Activated T-cell treated with anti-CD3 and anti-CD28 coated beads, Interleukin-2, amount 50 U/mL, for 24 hours (primary cell): ENCODE measurements around the gene TLE4.

Experiments used
- DNase-seq: peaks from one replicate; pipeline ENCODE4 v3.0.0-alpha.2; 2020
- H3K27ac Mint-ChIP-seq: 2 replicates; pipeline ENCODE4 v1.8.0; 2020; ENCODE audit warnings: mild to moderate bottlenecking, mixed read lengths
- H3K27me3 Mint-ChIP-seq: 2 replicates; pipeline ENCODE4 v1.8.0; 2020; ENCODE audit warnings: mixed read lengths
- H3K36me3 Mint-ChIP-seq: 2 replicates; pipeline ENCODE4 v1.8.0; 2020; ENCODE audit warnings: low read depth, mixed read lengths
- H3K4me1 Mint-ChIP-seq: 2 replicates; pipeline ENCODE4 v1.8.0; 2020; ENCODE audit warnings: low read depth, mixed read lengths
- H3K4me3 Mint-ChIP-seq: 2 replicates; pipeline ENCODE4 v1.8.0; 2020; ENCODE audit warnings: mild to moderate bottlenecking, moderate library complexity, mixed read lengths
- H3K9me3 Mint-ChIP-seq: 2 replicates; pipeline ENCODE4 v1.8.0; 2020; ENCODE audit warnings: mixed read lengths

The TLE4 gene

GRCh38 chr9:79565245-79565644, 6.5 kb upstream of the TLE4 start:
- DNase-seq: peak; percentile 37
- Mint-ChIP-seq H3K36me3 (no peaks in the 10 kb centered on the region), H3K27me3 (peaks cover 33% of the 10 kb centered on the region), H3K9me3 (no peaks in the 10 kb centered on the region), H3K4me1 (peaks cover 21% of the 10 kb centered on the region), H3K27ac (no peak overlapping the region), H3K4me3 (no peak overlapping the region)

DNA sequence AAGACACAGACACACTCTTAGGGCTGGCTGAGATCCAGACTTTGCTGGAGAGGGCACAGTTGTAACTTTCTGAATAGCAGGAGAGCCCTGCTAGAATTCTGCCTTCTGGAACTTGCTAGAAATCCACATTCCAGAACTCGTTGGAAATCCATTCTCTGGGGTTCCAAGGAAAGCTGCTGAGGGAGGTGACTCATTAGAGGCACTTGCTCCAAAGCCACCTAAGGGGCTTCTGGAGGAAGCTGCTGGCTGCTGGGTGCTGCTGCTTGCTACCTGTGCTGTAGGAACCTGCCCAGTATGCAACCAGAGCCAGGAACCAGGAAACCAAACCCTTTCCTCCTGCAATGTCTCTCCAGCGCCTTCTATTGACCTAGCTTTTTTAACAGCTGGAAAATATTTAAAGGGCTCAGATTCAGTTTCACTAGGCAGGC, 4.1 kb upstream of the TLE4 start:
- no peak overlapping the region for H3K27ac Mint-ChIP-seq
- peaks cover 31% of the 10 kb centered on the region for H3K27me3 Mint-ChIP-seq

DNA sequence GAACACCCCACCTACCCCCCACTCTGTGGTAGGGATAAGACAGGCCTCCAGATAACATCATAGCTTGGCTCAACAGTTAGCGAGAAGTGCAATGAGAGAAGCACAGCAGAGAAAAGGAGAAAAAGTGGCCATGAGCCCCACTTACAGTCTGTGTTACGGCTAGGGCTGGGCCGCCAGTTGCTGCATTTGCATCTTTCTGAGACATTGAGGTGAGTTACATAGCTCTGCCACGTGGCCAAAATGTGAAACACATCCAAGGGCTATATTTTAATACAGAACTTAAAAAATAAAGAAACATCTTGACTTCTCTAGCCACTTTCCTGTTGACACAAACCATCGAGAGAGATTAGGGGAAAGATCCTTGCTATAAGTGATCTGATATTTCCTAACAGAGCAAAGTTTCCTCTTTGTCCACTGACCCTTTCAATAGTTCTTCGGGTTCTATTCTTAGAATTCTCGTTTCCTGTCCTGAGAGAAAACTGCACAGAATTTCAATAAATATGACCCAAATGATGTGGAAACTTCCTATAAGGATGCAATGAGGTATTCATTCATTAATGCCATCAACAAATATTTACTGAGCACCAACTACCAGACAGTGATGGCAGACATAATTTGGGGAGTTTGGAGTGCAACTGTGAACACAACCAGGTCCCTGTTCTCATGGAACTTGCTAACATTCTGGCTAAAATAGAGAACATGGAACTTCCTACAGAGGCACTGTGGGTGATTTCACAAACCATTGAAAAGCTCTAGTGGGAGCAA, 3.2 kb upstream of the TLE4 start:
- peaks cover under 1% of the 10 kb centered on the region for H3K36me3 Mint-ChIP-seq
- no peaks in the 10 kb centered on the region for H3K9me3 Mint-ChIP-seq
- H3K4me3 Mint-ChIP-seq: no peak overlapping the region
- no peak overlapping the region for H3K27ac Mint-ChIP-seq
- DNase-seq: no peak
- H3K27me3 Mint-ChIP-seq: peaks cover 26% of the 10 kb centered on the region
- peaks cover 23% of the 10 kb centered on the region for H3K4me1 Mint-ChIP-seq

More for the DNA sequence above, 4.1 kb upstream of the TLE4 start:
- Mint-ChIP-seq H3K9me3 (no peaks in the 10 kb centered on the region), H3K36me3 (no peaks in the 10 kb centered on the region), H3K4me3 (no peak overlapping the region), H3K4me1 (peaks cover 22% of the 10 kb centered on the region)
- DNase-seq: no peak

- Mint-ChIP-seq H3K36me3 (peaks cover 3% of the 10 kb centered on the region), H3K27ac (peak overlapping the region; percentile 84), H3K4me1 (peaks cover 32% of the 10 kb centered on the region), H3K4me3 (no peak overlapping the region), H3K27me3 (peaks cover 26% of the 10 kb centered on the region), H3K9me3 (no peaks in the 10 kb centered on the region)
- DNase-seq: no peak
These were observed 1.8 kb upstream of the TLE4 start for GRCh38 chr9:79569814-79570447.

DNA sequence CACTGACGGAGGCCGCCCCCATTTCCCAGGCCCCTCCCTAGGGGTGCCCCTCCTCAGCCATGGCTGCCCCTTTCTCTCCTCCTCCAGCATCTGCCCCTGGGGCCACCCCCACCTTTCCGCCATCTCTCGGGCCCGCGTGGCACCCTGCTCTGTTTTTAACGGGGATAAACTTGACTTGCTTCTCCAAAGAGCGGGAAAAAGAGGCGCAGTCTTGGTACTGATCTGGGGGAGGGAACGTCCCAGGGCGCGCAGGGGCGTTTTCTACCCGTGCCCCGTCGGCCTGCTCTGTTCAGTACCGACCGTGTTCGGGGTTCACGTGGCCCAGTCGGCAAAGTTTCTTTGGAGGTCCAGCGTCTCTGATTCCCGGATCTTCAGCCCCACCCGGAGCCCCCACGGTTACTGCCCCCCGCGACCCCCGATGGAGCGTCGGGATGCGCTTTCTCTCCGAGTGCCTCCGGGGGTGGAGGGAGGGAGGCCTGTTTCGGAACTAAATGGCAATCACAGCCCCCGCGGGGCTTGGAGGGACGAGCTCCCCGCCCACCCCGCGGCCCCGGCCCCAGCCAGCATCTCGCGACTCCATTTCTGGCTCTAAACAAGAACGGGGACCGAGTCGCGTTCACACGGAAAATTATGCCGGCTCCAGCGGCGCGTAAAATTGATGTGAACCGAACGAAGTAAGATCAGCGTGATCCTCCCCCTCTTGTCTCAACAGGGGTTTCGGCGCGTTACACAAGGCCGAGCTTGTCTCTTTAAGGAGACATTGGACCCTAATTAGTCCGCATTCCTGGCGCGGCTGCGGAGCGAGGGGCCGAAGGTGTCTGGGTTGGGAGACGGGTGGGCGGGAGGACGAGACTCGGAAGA, 1.1 kb upstream of the TLE4 start:
- H3K27me3 Mint-ChIP-seq: peaks cover 22% of the 10 kb centered on the region
- H3K4me3 Mint-ChIP-seq: no peak overlapping the region
- H3K36me3 Mint-ChIP-seq: peaks cover 3% of the 10 kb centered on the region
- no peaks in the 10 kb centered on the region for H3K9me3 Mint-ChIP-seq
- peaks cover 30% of the 10 kb centered on the region for H3K4me1 Mint-ChIP-seq
- DNase-seq: peak; percentile 74
- H3K27ac Mint-ChIP-seq: peak overlapping the region; percentile 84

- no peak overlapping the region for H3K27ac Mint-ChIP-seq
These were observed 355 bp downstream of the TLE4 start for GRCh38 chr9:79572032-79572607.

GRCh38 chr9:79572608-79573411, 1.0 kb downstream of the TLE4 start:
- H3K4me3 Mint-ChIP-seq: peak overlapping the region; percentile 84
- H3K9me3 Mint-ChIP-seq: no peaks in the 10 kb centered on the region
- H3K4me1 Mint-ChIP-seq: peaks cover 46% of the 10 kb centered on the region
- peak; percentile 75 for DNase-seq
- peak overlapping the region; percentile 79 for H3K27ac Mint-ChIP-seq
- peaks cover 5% of the 10 kb centered on the region for H3K27me3 Mint-ChIP-seq
- peaks cover 7% of the 10 kb centered on the region for H3K36me3 Mint-ChIP-seq

More at GRCh38 chr9:79572032-79572607, 355 bp downstream of the TLE4 start:
- Mint-ChIP-seq H3K27me3 (peaks cover 7% of the 10 kb centered on the region), H3K36me3 (peaks cover 7% of the 10 kb centered on the region), H3K4me3 (peak overlapping the region; percentile 84), H3K4me1 (peaks cover 39% of the 10 kb centered on the region), H3K9me3 (no peaks in the 10 kb centered on the region)
- no peak for DNase-seq

- DNase-seq: no peak
- peaks cover 52% of the 10 kb centered on the region for H3K4me1 Mint-ChIP-seq
- H3K9me3 Mint-ChIP-seq: no peaks in the 10 kb centered on the region
- H3K27me3 Mint-ChIP-seq: peaks cover 5% of the 10 kb centered on the region
- peak overlapping the region; percentile 89 for H3K27ac Mint-ChIP-seq
- H3K4me3 Mint-ChIP-seq: peak overlapping the region; percentile 84
- H3K36me3 Mint-ChIP-seq: peaks cover 7% of the 10 kb centered on the region
These were observed 1.7 kb downstream of the TLE4 start for GRCh38 chr9:79573412-79573923.

- DNase-seq: no peak
- Mint-ChIP-seq H3K4me3 (peak overlapping the region; percentile 84), H3K4me1 (peaks cover 59% of the 10 kb centered on the region), H3K36me3 (peaks cover 7% of the 10 kb centered on the region), H3K27me3 (peaks cover 5% of the 10 kb centered on the region), H3K9me3 (no peaks in the 10 kb centered on the region), H3K27ac (peak overlapping the region; percentile 89)
These were observed 2.4 kb downstream of the TLE4 start for GRCh38 chr9:79574136-79574535.

DNA sequence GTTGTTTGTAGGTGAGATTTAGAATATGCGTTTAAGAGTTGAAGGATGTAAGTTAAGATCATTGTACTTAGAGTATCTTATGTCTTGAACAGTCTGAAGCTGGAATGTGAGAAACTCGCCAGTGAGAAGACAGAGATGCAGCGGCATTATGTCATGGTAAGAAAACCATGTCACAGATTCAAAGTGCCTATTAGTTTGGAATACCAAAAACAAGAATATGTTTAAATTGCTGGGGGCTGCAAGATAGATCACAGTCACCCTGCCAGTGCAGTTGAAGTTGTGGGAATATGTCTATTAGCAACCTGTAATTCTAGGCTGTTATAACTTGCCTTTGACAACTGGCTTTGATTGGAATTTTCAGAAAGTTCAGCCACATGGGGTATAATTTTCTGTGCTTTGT, 3.0 kb downstream of the TLE4 start:
- peaks cover 4% of the 10 kb centered on the region for H3K27me3 Mint-ChIP-seq
- peak overlapping the region; percentile 84 for H3K4me3 Mint-ChIP-seq
- H3K4me1 Mint-ChIP-seq: peaks cover 63% of the 10 kb centered on the region
- peaks cover 7% of the 10 kb centered on the region for H3K36me3 Mint-ChIP-seq
- H3K27ac Mint-ChIP-seq: no peak overlapping the region
- no peak for DNase-seq
- H3K9me3 Mint-ChIP-seq: no peaks in the 10 kb centered on the region

- Mint-ChIP-seq H3K4me3 (no peak overlapping the region), H3K4me1 (peaks cover 62% of the 10 kb centered on the region), H3K36me3 (peaks cover 11% of the 10 kb centered on the region), H3K27ac (no peak overlapping the region), H3K27me3 (no peaks in the 10 kb centered on the region), H3K9me3 (no peaks in the 10 kb centered on the region)
- DNase-seq: no peak
These were observed 3.8 kb downstream of the TLE4 start for GRCh38 chr9:79575547-79575946.

GRCh38 chr9:79577969-79578723, 6.4 kb downstream of the TLE4 start:
- Mint-ChIP-seq H3K4me1 (peaks cover 88% of the 10 kb centered on the region), H3K9me3 (no peaks in the 10 kb centered on the region), H3K36me3 (peaks cover 12% of the 10 kb centered on the region), H3K4me3 (no peak overlapping the region), H3K27ac (peak overlapping the region; percentile 7), H3K27me3 (no peaks in the 10 kb centered on the region)
- DNase-seq: no peak

DNA sequence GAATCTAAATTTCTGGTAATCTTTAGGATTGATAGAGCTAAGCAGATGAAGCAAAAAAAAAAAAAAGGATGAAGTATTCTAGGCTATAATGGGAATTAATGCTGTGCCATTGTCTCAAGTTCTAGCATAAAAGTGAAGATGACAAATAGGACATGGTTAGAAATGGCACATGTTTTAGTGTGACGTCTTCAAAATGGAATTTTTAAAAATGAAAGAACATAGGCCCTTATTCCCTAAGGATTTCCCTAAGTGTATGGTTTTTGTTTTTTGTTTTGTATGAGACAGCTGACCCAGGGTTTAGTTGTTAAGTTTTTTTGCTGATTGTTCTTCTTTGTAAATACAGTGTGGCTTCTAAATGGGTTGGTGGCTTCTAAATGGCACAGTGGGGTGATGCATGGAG, 7.1 kb downstream of the TLE4 start:
- DNase-seq: no peak
- Mint-ChIP-seq H3K27me3 (no peaks in the 10 kb centered on the region), H3K4me1 (peaks cover 91% of the 10 kb centered on the region), H3K27ac (peak overlapping the region; percentile 20), H3K36me3 (peaks cover 8% of the 10 kb centered on the region), H3K4me3 (no peak overlapping the region), H3K9me3 (no peaks in the 10 kb centered on the region)
